ENCODE measurements around the gene NFAM1.

DNA sequence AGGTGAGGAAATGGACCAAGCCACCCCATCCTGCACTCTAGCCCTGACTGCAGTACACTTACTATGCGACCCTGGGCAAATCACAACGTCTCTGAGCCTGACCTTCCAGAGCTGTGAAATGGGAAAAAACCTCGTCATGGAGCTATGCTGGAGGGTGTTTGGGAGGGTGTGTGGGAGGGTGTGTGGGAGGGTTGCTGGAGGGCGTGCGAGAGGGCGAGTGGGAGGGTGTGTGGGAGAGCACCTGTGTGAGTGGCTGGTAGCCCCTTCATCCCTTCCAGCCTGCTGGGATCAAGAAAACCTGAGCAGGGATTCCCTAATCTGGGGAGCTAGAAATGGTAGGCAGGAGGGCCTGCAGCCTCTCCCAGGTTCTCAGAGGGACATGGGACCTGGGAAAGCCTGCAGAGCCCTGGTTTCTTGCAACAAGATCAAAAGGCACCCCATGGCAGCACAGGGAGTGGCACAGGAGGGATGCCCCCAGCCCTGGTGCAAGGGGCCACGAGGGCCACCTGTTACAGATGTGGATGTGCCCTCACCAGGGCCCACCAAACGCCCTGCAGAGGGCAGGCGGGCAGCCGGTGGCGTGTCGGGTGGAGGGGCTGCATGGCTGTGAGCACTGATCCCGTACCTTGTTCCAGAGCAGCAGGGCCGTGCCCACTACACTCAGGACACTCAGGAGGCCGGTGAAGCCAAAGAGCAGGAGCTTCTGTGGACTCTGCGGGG, 23.2 kb downstream of the NFAM1 start:
- TF ChIP-seq POLR2A (IDR thresholded peaks at IDR 0.05; ENCODE audit: low read depth, low read length), result no peak
- no peak for TF ChIP-seq POLR2AphosphoS5 (IDR thresholded peaks at IDR 0.05; ENCODE audit: low read depth, low read length)
- TF ChIP-seq POU2F2 (IDR thresholded peaks at IDR 0.05; ENCODE audit: low read depth, low read length), result no peak
- no peak for TF ChIP-seq TAF1 (IDR thresholded peaks at IDR 0.05; ENCODE audit: low read depth, low read length)
